Ecto neural progenitor cell (in vitro differentiated cells): Measurements from ENCODE around the gene NT5C3A.
"Not testable (repeated sequence)": the region's sequence is repeated elsewhere in the genome, so short reads cannot be mapped to it uniquely, and the experiment has no call there.

Experiments used
- DNase-seq: peaks from one replicate; pipeline ENCODE4 v3.0.0-alpha.2; 2018; ENCODE audit warnings: low spot score

NT5C3A gene

GRCh38 chr7:33062023-33062781, at the start of gene NT5C3A:
NT5C3A (minus strand) TSS chr7:33062776; CDS start chr7:33062705, 71 bp downstream.
- DNase-seq, result peak; percentile 76

- DNase-seq, result no peak
Measured at GRCh38 chr7:33111614-33112013, 49.0 kb upstream of the NT5C3A start.

DNA sequence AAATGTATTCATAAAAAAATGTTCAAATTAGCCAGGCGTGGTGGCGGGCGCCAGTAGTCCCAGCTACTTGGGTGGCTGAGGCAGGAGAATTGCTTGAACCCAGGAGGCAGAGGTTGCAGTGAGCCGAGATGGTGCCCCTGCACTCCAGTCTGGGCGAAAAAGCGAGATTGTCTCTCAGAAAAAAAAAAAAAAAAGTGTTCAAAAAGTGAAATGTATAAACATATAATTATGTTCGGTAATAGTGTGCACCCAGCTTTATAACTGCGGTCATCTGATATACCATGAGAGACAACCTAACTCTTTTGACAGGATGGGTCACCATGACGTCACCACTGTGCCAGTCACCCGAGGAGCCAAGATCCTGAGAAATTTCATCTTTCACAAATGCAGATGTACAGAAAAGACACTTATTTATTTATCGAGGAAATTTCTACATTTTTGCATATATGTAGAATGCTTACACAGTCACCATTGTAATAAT, 47.2 kb upstream of the NT5C3A start:
- no peak for DNase-seq

- peak; percentile 91 for DNase-seq
Measured at GRCh38 chr7:33109005-33109757, 46.6 kb upstream of the NT5C3A start, which contains the start of gene RP9. RP9 (minus strand) TSS chr7:33109404; CDS start chr7:33109372, 32 bp downstream.

DNA sequence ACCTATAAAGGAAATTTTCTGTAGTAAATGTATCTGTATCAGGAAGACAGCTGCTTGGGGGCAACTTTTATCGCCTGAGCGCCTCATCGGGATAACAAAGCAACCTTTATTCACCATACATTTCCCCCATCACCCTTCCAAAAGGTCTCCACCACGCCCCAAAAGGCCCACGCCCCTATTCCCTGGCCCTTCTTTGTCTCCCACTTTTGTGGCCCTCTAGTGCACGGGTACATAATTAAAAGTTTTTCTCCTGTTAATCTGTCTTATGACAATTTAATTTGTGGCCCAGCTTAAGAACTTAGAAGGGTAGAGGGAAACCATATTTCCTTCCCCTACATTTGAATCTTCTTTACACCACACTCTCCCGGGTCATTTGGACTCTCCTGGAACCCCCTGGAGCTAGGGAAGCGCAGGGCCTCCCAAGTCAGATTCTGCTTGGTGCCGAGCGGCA, 46.0 kb upstream of the NT5C3A start:
- DNase-seq, result no peak

- peak; percentile 68 for DNase-seq
Measured at GRCh38 chr7:33107136-33108066, 44.8 kb upstream of the NT5C3A start.

DNA sequence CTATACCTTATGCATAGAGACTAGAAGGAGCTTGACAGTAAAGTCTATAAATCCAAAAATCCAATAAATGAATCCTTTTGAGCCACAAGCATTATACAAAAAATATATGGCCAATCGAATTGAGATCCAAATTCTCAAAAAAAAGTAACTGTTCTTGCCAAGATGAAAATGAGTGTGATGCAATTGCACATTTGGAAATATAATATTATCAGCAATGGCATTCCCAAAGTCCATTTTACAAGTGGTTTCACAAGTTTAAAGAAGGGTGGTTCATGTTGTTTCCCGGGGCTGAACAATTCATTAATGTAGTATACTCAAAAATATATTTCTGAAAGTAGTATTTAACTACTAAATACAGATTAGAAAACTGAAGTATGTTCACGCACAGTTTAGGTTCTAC, 39.3 kb upstream of the NT5C3A start:
- no peak for DNase-seq

GRCh38 chr7:33100770-33101169, 38.2 kb upstream of the NT5C3A start:
- no peak for DNase-seq

- DNase-seq, result no peak
Measured at GRCh38 chr7:33099154-33099940, 36.8 kb upstream of the NT5C3A start.

- not testable (repeated sequence) for DNase-seq
Measured at GRCh38 chr7:33094745-33095275, 32.2 kb upstream of the NT5C3A start.

- DNase-seq, result no peak
Measured at GRCh38 chr7:33093266-33093665, 30.7 kb upstream of the NT5C3A start.

GRCh38 chr7:33091641-33092191, 29.1 kb upstream of the NT5C3A start:
- DNase-seq, result no peak

- DNase-seq, result no peak
Measured at GRCh38 chr7:33091111-33091531, 28.5 kb upstream of the NT5C3A start.

- DNase-seq, result no peak
Measured at GRCh38 chr7:33089142-33089541, 26.6 kb upstream of the NT5C3A start.

GRCh38 chr7:33087858-33088257, 25.3 kb upstream of the NT5C3A start:
- no peak for DNase-seq

DNA sequence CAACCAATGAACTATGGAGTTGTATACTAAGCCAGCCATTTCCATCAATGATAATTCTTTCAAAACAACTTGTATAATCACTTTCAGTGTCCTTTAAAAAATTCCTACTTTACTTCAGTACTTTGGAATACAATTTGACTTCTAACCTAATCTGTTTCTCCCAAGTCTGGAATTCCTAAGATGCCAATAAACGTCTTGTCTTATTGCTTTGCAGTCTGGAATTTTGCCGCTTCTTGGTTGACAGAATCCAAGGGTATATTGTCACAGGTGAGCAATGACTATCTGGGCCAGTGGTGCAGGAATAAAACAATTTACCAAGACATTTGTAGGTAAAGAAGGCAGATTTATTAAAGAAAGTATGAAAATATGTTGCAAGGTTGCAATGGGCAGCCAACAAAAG, 24.8 kb upstream of the NT5C3A start:
- no peak for DNase-seq

DNA sequence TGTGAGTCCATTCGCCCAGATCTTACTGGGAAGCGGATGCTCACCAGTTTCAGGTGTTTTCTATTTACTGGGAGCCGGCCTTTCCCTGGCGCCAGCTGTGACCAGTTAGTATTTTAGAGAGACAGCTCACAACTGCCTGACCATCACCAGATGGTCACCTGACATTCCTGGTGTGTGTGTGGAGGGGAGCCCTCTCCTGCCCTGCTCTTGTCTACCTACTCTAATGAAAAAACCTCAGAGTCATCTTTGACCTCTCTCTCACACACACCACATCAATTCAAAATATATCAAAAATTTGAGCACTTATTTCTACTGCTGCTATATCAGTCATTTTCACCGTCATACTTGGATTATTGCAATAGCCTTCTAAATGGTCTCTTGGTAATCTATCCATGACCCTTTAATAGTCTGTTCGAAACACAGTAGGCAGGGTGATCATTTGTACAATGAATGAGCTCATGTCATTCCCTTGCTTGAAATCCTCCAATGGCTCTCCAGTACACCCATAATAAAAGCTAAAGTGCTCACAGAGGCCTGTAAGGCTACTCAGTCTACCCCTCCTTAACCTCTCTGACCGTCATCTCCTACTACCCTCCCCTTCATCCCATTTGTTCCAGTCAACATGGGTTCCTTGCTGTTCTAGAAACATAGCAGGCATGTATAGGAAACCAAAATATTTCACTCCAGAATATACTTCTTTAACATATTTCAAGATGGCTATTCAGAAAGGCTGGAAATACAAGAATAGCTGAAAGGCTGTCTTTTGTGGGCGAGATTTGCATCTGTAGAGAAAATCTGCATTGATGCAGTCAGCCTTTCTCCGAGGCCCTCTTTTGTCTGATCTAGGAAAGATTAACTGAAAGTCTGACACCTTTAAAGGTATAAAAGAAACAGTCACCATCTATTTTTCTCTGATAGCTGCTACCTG, 17.5 kb upstream of the NT5C3A start:
- no peak for DNase-seq

DNA sequence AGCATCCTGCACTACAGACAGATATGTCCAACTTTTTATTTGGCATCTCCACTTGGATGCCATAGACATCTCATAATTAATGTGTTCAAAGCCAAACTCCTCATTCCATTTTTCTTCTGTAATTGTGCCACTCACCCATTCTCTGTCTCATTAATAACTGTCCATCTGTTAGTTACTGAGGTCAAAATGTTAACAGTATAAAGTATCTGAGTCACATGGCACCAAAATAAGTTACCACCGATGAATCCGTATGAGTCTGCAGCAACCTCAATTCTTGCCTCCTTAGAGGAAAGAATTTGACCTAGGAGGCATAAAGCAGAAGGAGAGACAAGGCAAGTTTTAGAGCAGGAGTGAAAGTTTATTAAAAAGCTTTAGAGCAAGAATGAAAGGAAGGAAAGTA, 16.5 kb upstream of the NT5C3A start:
- DNase-seq, result no peak

GRCh38 chr7:33076737-33077136, 14.2 kb upstream of the NT5C3A start:
- no peak for DNase-seq
